HCT116 (cell line): ENCODE results near the gene GPNMB.

Experiments
- CTCF ChIP-seq, 3 experiments: fragments of 200-600 bp in 1 of 3; sonication (generic) in 1 of 3; IDR thresholded peaks in 2 of 3; conservative IDR thresholded peaks in 1 of 3; 2 replicates each; pipeline ENCODE4 v1.5.1; 2012 to 2017; ENCODE audit warnings: low read depth in 2 of 3, low read length in 2 of 3, antibody characterized with exemption in 1 of 3, borderline replicate concordance in 1 of 3, control low read depth in 1 of 3, mild to moderate bottlenecking in 1 of 3, mixed read lengths in 1 of 3, mixed run types in 1 of 3, moderate library complexity in 1 of 3; ENCODE audit not compliant: insufficient read depth in 1 of 3
- JUND ChIP-seq: IDR thresholded peaks from 2 replicates; pipeline ENCODE4 v1.6.1; 2012
- MAX ChIP-seq: IDR thresholded peaks from 2 replicates; pipeline ENCODE4 v1.6.1; 2012

- TF ChIP-seq JUND, result no peak
- no peak for TF ChIP-seq CTCF (IDR thresholded peaks at IDR 0.05 in 2 of 3, conservative IDR thresholded peaks at IDR 0.05 in 1 of 3; ENCODE audit: borderline replicate concordance in 1 of 3, insufficient read depth in 1 of 3, low read depth in 2 of 3, low read length in 2 of 3)
- TF ChIP-seq MAX, result no peak
Measured at GRCh38 chr7:23285657-23286646, 39.4 kb downstream of the GPNMB start.
